ENCODE data around the gene ECEL1.
"Not testable (repeated sequence)": the region's sequence is repeated elsewhere in the genome, so short reads cannot be mapped to it uniquely, and the experiment has no call there.

Gene ECEL1

GRCh38 chr2:232447638-232448303 is 39.9 kb downstream of the ECEL1 start:
- Mint-ChIP-seq H3K27ac (no peak overlapping the region), H3K9me3 (no peaks in the 10 kb centered on the region), H3K36me3 (no peaks in the 10 kb centered on the region), H3K27me3 (no peaks in the 10 kb centered on the region), H3K4me1 (no peaks in the 10 kb centered on the region), H3K4me3 (no peak overlapping the region)

GRCh38 chr2:232447091-232447620 is 40.5 kb downstream of the ECEL1 start:
- Mint-ChIP-seq H3K4me3 (no peak overlapping the region), H3K27me3 (no peaks in the 10 kb centered on the region), H3K4me1 (no peaks in the 10 kb centered on the region), H3K36me3 (no peaks in the 10 kb centered on the region), H3K9me3 (no peaks in the 10 kb centered on the region), H3K27ac (no peak overlapping the region)

- H3K9me3 Mint-ChIP-seq, H3K4me1 Mint-ChIP-seq, H3K27me3 Mint-ChIP-seq, H3K27ac Mint-ChIP-seq, H3K4me3 Mint-ChIP-seq, H3K36me3 Mint-ChIP-seq: not testable (repeated sequence)
Observed at GRCh38 chr2:232446266-232446777, 41.3 kb downstream of the ECEL1 start.

- H3K27me3 Mint-ChIP-seq, H3K4me3 Mint-ChIP-seq, H3K27ac Mint-ChIP-seq, H3K36me3 Mint-ChIP-seq, H3K4me1 Mint-ChIP-seq, H3K9me3 Mint-ChIP-seq: not testable (repeated sequence)
Observed at GRCh38 chr2:232445149-232445885, 42.3 kb downstream of the ECEL1 start.

- Mint-ChIP-seq H3K4me1 (peaks cover 3% of the 10 kb centered on the region), H3K36me3 (no peaks in the 10 kb centered on the region), H3K27me3 (no peaks in the 10 kb centered on the region), H3K9me3 (no peaks in the 10 kb centered on the region), H3K4me3 (no peak overlapping the region), H3K27ac (no peak overlapping the region)
Observed at GRCh38 chr2:232444409-232445148, 43.1 kb downstream of the ECEL1 start.

GRCh38 chr2:232443669-232444408 is 43.8 kb downstream of the ECEL1 start:
- H3K27ac Mint-ChIP-seq, H3K4me3 Mint-ChIP-seq, H3K36me3 Mint-ChIP-seq, H3K9me3 Mint-ChIP-seq, H3K4me1 Mint-ChIP-seq, H3K27me3 Mint-ChIP-seq: not testable (repeated sequence)

- H3K27ac Mint-ChIP-seq, H3K9me3 Mint-ChIP-seq, H3K27me3 Mint-ChIP-seq, H3K4me1 Mint-ChIP-seq, H3K4me3 Mint-ChIP-seq, H3K36me3 Mint-ChIP-seq: not testable (repeated sequence)
Observed at GRCh38 chr2:232443047-232443446, 44.6 kb downstream of the ECEL1 start.

GRCh38 chr2:232442431-232442830 is 45.2 kb downstream of the ECEL1 start:
- not testable (repeated sequence) for H3K36me3 Mint-ChIP-seq, H3K9me3 Mint-ChIP-seq, H3K27ac Mint-ChIP-seq, H3K4me3 Mint-ChIP-seq, H3K4me1 Mint-ChIP-seq, H3K27me3 Mint-ChIP-seq

GRCh38 chr2:232441922-232442321 is 45.7 kb downstream of the ECEL1 start:
- H3K27ac Mint-ChIP-seq, H3K9me3 Mint-ChIP-seq, H3K4me3 Mint-ChIP-seq: not testable (repeated sequence)

GRCh38 chr2:232441147-232441651 is 46.4 kb downstream of the ECEL1 start:
- Mint-ChIP-seq H3K27me3 (no peaks in the 10 kb centered on the region), H3K9me3 (no peaks in the 10 kb centered on the region), H3K4me1 (peaks cover 3% of the 10 kb centered on the region), H3K27ac (no peak overlapping the region), H3K4me3 (no peak overlapping the region), H3K36me3 (no peaks in the 10 kb centered on the region)

More at GRCh38 chr2:232441922-232442321, 45.7 kb downstream of the ECEL1 start:
- H3K27me3 Mint-ChIP-seq, H3K36me3 Mint-ChIP-seq, H3K4me1 Mint-ChIP-seq: not testable (repeated sequence)

GRCh38 chr2:232440220-232441018 is 47.2 kb downstream of the ECEL1 start:
- not testable (repeated sequence) for H3K4me3 Mint-ChIP-seq, H3K36me3 Mint-ChIP-seq, H3K9me3 Mint-ChIP-seq, H3K4me1 Mint-ChIP-seq, H3K27me3 Mint-ChIP-seq, H3K27ac Mint-ChIP-seq

GRCh38 chr2:232439758-232440135 is 47.9 kb downstream of the ECEL1 start:
- Mint-ChIP-seq H3K4me3 (no peak overlapping the region), H3K9me3 (no peaks in the 10 kb centered on the region), H3K27me3 (no peaks in the 10 kb centered on the region), H3K36me3 (no peaks in the 10 kb centered on the region), H3K4me1 (peaks cover 3% of the 10 kb centered on the region), H3K27ac (no peak overlapping the region)

- H3K4me1 Mint-ChIP-seq: peaks cover 3% of the 10 kb centered on the region
- H3K4me3 Mint-ChIP-seq: no peak overlapping the region
- H3K27ac Mint-ChIP-seq: no peak overlapping the region
- no peaks in the 10 kb centered on the region for H3K27me3 Mint-ChIP-seq
- H3K9me3 Mint-ChIP-seq: no peaks in the 10 kb centered on the region
- no peaks in the 10 kb centered on the region for H3K36me3 Mint-ChIP-seq
Observed at GRCh38 chr2:232438951-232439757, 48.5 kb downstream of the ECEL1 start.

GRCh38 chr2:232438091-232438490 is 49.5 kb downstream of the ECEL1 start:
- Mint-ChIP-seq H3K4me3 (no peak overlapping the region), H3K4me1 (peaks cover 3% of the 10 kb centered on the region), H3K36me3 (no peaks in the 10 kb centered on the region), H3K27ac (no peak overlapping the region), H3K27me3 (no peaks in the 10 kb centered on the region), H3K9me3 (no peaks in the 10 kb centered on the region)

Data from activated naive CD4-positive, alpha-beta T cell treated with anti-CD3 and anti-CD28 coated beads, Interleukin-2, amount 50 U/mL, for 24 hours (primary cell).